IPS-20b (cell line): ENCODE measurements around the gene NUP205.
A peak's percentile ranks its signal among the peaks of the same experiment; 100 is the strongest.
"Not testable (repeated sequence)": the region's sequence is repeated elsewhere in the genome, so short reads cannot be mapped to it uniquely, and the experiment has no call there.

Experiments
- H3K27ac ChIP-seq: one replicate; pipeline ENCODE4 v1.5.1; 2013; ENCODE audit warnings: low read length
- H3K27me3 ChIP-seq: 2 replicates; pipeline ENCODE4 v1.6.1; 2013; ENCODE audit warnings: mild to moderate bottlenecking, low read length, inconsistent platforms; ENCODE audit not compliant: insufficient read depth
- H3K36me3 ChIP-seq: 2 replicates; pipeline ENCODE4 v1.6.1; 2013; ENCODE audit warnings: low read depth, mild to moderate bottlenecking, inconsistent platforms, low read length, moderate library complexity; ENCODE audit not compliant: insufficient read depth
- H3K4me1 ChIP-seq: 2 replicates; pipeline ENCODE4 v1.6.1; 2013; ENCODE audit warnings: mild to moderate bottlenecking, control low read depth, inconsistent platforms, low read length, moderate library complexity; ENCODE audit not compliant: insufficient read depth
- H3K4me3 ChIP-seq: 2 replicates; pipeline ENCODE4 v1.5.1; 2013; ENCODE audit warnings: mild to moderate bottlenecking, low read length, inconsistent platforms
- H3K9ac ChIP-seq: 2 replicates; pipeline ENCODE4 v1.6.1; 2013; ENCODE audit warnings: low read depth, mild to moderate bottlenecking, inconsistent platforms, low read length, moderate library complexity
- H3K9me3 ChIP-seq: 2 replicates; pipeline ENCODE4 v1.6.1; 2013; ENCODE audit warnings: mild to moderate bottlenecking, low read depth, low read length, inconsistent platforms; ENCODE audit not compliant: insufficient read depth

The NUP205 gene

DNA sequence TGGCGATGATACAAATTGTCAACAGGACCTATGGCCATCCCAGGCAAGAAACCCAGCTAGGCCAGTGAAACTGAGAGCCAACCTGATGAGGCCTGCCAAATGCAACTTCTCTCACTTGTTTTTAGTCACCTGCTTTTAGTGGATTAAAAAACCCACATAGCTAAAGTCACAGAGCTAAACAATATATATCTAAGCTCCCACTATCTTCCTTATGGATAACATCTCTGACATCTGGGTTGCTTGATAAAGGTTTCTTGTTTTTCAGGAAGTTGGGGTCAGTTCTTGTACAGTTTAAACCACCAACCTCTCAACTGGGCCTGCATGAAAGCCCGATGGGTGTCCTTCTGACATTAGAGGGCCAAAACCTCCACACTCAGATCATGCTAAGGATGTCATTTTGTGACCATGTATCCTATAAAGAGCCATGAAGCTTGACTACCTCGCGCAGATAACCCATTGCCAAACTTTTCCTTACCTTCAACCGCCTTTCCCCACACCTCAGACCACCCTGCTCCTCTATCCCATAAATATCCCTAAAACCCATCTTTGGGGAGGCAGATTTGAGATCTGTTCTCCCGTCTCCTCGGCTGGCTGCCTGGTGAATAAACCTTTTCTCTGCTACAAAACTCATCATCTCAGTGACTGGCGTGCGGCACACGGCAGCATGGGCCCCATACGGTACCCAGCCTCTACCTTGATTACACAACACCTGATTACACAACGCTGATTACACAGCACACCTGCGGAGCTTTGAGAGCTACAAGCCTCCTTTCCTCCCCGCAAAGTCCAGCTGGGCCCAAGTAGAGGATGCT is 103.8 kb downstream of the NUP205 start:
- H3K9me3 ChIP-seq: no peaks in the 10 kb centered on the region
- H3K9ac ChIP-seq: peak overlapping the region; percentile 76; the same call in 1 of the 2 replicates
- no peak overlapping the region for H3K27ac ChIP-seq

DNA sequence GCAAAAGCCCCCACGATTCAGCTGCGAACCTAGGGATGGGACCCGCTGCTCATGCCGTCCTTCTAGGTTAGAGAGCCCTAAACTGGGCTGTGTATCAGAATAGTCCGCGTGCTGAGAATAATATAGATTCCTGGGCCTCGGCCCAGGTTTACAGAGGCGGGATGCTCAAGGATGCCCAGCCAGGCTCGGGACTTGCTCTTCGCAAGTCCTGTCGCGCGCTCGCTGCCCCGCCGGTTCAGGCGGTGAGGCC is 104.3 kb downstream of the NUP205 start:
- H3K36me3 ChIP-seq: no peaks in the 10 kb centered on the region
- H3K27me3 ChIP-seq: no peaks in the 10 kb centered on the region
- H3K4me3 ChIP-seq: peak overlapping the region; percentile 83
- no peak overlapping the region for H3K27ac ChIP-seq
- peaks cover 3% of the 10 kb centered on the region; the same call in 1 of the 2 replicates for H3K4me1 ChIP-seq
- peak overlapping the region; percentile 76; the same call in 1 of the 2 replicates for H3K9ac ChIP-seq
- no peaks in the 10 kb centered on the region for H3K9me3 ChIP-seq

More for the DNA sequence above, 103.8 kb downstream of the NUP205 start:
- peaks cover 3% of the 10 kb centered on the region; the same call in 1 of the 2 replicates for H3K4me1 ChIP-seq
- H3K4me3 ChIP-seq: peak overlapping the region; percentile 83
- H3K36me3 ChIP-seq: no peaks in the 10 kb centered on the region
- no peaks in the 10 kb centered on the region for H3K27me3 ChIP-seq

DNA sequence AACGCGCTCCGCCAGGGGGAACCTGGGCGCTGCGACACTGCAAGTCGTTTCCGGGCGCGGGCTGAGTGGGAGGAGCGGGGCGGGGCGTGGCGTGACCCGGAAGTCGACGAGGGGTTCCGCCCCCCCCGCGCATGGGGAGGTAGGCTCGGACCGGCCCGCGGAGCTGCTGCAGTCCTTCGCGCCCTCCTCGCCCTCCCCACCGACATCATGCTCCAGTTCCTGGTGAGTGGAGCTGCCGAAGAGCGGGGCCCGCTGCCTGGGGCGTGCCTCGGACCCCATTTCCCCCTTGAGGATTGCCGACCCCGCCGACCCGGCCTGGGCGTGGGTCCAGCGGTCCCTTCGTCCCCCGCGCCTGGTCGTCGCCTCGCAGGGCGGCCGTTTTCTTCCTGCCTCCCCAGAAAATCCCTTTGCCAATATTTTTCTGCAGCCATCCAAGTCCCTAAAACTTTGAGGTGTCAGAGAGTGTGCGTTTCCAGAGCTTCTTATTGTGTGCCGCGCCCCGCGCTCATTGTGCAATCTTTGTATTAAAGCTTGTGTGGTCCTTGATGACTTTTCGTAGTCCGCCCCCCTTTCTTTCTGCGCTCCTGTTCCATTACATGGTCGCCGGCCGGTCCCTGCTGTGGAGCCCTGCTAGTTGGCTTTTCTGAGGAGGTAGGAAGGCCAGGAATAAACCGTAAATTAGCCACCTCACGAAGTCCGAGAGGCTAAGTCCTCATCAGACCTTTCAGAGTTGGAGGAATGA is 104.8 kb downstream of the NUP205 start, which contains the start of gene STMP1:
Gene STMP1 (plus strand): TSS at position 142 of the 742 bp plus-strand sequence.
- H3K27ac ChIP-seq: peak within 1 kb of the TSS; percentile 74
- H3K9ac ChIP-seq: peak within 1 kb of the TSS; percentile 84
- peak within 1 kb of the TSS; percentile 83 for H3K4me3 ChIP-seq
- H3K9me3 ChIP-seq: no peaks in the 10 kb centered on the region
- H3K27me3 ChIP-seq: no peaks in the 10 kb centered on the region
- peaks cover 3% of the 10 kb centered on the region; the same call in 1 of the 2 replicates for H3K4me1 ChIP-seq
- H3K36me3 ChIP-seq: no peaks in the 10 kb centered on the region

DNA sequence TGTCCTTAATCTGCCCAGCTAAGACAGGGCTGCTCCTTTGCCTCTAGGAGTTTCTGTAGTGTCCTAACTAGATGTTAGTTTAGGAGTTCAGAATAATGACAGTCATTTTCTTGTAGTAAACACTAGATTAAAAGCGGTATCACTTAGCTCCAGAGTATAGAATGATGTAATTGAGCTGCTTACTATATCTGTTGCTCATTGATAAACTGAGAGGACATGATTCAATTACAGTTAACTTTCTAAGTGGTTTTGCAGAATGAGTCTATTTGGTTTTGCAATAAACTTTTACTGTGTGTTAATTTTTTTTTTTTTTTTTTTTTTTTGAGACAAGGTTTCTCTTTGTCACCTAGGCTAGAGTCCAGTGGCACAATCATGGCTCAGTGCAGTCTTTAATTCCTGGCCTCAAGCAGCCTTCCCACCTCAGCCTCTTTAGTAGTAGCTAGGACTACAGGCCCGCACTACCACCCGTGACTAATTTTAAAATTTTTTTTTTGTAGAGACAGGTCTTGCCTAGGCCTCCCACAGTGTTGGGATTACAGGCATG is 106.4 kb downstream of the NUP205 start:
- H3K27me3 ChIP-seq: no peaks in the 10 kb centered on the region
- H3K27ac ChIP-seq: no peak overlapping the region
- H3K4me3 ChIP-seq: no peak overlapping the region
- H3K4me1 ChIP-seq: peaks cover 3% of the 10 kb centered on the region; the same call in 1 of the 2 replicates
- no peaks in the 10 kb centered on the region for H3K36me3 ChIP-seq
- H3K9ac ChIP-seq: no peak overlapping the region
- H3K9me3 ChIP-seq: no peaks in the 10 kb centered on the region

DNA sequence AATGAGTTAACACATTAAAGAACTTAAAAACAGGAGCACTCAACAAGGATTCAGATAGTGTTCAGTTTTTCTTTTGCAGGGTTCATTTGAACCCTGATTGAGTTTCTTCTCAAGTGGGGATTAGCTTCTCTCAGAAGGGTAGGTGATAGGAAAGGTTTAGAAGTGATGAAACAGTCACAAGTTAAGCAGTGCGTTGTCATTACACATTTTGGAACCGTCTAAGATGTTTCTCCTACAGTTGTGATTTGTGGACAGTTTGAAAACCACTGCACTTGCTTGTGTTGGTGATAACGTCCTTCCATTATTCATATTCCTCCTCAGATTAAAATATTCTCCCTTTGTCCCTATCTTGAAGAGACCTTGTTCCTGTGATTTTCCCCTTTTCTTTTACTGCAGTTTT is 107.3 kb downstream of the NUP205 start:
- H3K9ac ChIP-seq: no peak overlapping the region
- peaks cover 3% of the 10 kb centered on the region; the same call in 1 of the 2 replicates for H3K4me1 ChIP-seq

DNA sequence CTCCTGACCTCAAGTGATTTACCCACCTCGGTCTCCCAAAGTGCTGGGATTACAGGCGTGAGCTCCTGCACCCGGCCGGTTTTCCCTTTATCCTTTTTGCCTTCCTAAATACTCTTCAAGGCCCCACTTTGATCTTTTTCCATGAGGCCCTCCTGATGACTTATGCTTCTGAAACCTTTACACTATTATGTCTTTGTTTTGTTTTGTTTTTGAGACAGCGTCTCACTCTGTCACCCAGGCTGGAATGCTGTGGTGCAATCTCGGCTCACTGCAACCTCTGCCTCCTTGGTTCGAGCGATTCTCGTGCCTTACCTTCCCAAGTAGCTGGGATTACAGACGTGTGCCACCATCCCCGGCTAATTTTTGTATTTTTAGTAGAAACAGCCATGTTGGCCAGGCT is 108.4 kb downstream of the NUP205 start:
- Histone ChIP-seq H3K27me3 (no peaks in the 10 kb centered on the region), H3K4me1 (peaks cover 3% of the 10 kb centered on the region; the same call in 1 of the 2 replicates), H3K36me3 (no peaks in the 10 kb centered on the region), H3K27ac (no peak overlapping the region), H3K9ac (no peak overlapping the region), H3K9me3 (no peaks in the 10 kb centered on the region), H3K4me3 (no peak overlapping the region)

More for the DNA sequence above, 107.3 kb downstream of the NUP205 start:
- Histone ChIP-seq H3K36me3 (no peaks in the 10 kb centered on the region), H3K4me3 (no peak overlapping the region), H3K27me3 (no peaks in the 10 kb centered on the region), H3K27ac (no peak overlapping the region), H3K9me3 (no peaks in the 10 kb centered on the region)

DNA sequence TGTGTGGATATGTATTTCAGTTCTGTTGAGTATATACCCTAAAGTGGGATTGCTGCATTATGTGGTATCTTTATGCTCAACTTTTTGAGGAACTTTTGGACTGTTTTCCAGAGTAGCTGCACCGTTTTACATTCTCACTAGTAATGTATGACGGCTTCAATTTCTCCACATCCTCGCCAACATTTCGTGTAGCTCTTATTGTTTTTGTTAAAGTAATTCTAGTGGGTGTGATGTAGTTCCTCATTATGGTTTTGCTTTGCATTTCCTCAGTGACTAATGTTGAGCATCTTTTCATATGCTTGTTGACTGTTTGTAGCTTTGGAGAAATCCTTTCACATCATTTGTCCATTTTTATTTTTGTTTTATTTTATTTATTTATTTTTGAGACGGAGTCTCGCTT is 109.1 kb downstream of the NUP205 start:
- Histone ChIP-seq H3K4me1 (peaks cover 1% of the 10 kb centered on the region; the same call in 1 of the 2 replicates), H3K9ac (no peak overlapping the region), H3K9me3 (no peaks in the 10 kb centered on the region), H3K27ac (no peak overlapping the region), H3K27me3 (no peaks in the 10 kb centered on the region), H3K4me3 (no peak overlapping the region), H3K36me3 (no peaks in the 10 kb centered on the region)

DNA sequence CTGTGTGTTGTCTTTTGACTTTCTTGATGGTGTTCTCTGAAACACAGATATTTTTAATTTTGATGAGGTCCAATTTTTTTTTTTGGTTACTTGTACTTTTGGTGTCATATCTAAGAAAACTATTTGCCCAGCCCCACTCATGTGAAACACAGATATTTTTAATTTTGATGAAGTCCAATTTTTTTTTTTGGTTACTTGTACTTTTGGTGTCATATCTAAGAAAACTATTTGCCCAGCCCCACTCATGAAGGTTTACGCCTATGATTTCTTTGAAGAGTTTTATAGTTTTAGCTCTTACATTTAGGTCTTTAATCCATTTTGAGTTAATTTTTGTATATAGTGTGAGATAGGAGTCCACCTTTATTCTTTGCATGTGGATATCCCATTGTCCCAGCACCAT is 109.9 kb downstream of the NUP205 start:
- not testable (repeated sequence) for H3K4me3 ChIP-seq, H3K36me3 ChIP-seq, H3K9me3 ChIP-seq, H3K4me1 ChIP-seq, H3K27me3 ChIP-seq, H3K27ac ChIP-seq, H3K9ac ChIP-seq

DNA sequence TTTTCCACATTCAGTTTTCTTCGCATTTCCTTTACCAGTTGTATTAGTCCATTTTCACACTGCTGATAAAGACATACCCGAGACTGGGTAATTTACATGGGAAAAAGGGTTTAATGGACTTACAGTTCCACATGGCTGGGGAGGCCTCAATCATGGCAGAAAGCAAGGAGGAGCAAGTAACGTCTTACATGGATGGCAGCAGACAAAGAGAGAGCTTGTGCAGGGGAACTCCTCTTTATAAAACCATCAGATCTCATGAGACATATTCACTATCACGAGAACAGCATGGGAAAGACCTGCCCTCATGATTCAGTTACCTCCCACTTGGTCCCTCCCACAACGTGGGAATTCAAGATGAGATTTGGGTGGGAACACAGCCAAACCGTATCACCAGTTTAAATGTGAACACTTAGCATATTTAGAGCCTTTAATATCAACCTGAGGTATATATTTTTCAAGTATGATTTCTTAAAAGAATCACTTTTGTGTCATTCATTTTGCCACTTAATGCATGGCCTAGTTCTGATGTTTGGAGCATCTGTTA is 111.2 kb downstream of the NUP205 start:
- H3K27me3 ChIP-seq, H3K9me3 ChIP-seq, H3K4me1 ChIP-seq, H3K9ac ChIP-seq, H3K4me3 ChIP-seq, H3K27ac ChIP-seq, H3K36me3 ChIP-seq: not testable (repeated sequence)

DNA sequence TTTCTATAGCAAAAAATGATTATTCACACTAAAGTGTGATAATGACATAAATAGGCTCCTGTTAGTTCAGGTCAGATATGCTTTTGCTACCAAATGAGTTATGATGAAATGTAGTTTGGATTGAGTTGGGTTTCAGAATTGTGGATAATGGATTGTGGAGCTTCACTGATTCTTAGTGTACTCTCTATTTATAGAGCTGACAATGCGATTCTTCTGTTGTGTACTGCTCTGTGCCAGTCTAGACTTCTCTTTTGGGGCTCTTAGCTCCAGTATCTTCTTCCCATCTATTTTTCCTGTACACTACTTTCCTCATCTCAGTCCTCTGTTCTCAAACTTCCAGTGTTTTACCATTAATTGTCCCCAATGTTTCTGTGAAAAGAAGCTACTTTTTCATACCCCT is 112.1 kb downstream of the NUP205 start:
- no peaks in the 10 kb centered on the region for H3K9me3 ChIP-seq
- H3K36me3 ChIP-seq: peaks cover 17% of the 10 kb centered on the region
- H3K4me1 ChIP-seq: no peaks in the 10 kb centered on the region
- H3K27ac ChIP-seq: no peak overlapping the region
- H3K9ac ChIP-seq: no peak overlapping the region; the same call in 1 of the 2 replicates
- H3K4me3 ChIP-seq: no peak overlapping the region
- H3K27me3 ChIP-seq: no peaks in the 10 kb centered on the region

DNA sequence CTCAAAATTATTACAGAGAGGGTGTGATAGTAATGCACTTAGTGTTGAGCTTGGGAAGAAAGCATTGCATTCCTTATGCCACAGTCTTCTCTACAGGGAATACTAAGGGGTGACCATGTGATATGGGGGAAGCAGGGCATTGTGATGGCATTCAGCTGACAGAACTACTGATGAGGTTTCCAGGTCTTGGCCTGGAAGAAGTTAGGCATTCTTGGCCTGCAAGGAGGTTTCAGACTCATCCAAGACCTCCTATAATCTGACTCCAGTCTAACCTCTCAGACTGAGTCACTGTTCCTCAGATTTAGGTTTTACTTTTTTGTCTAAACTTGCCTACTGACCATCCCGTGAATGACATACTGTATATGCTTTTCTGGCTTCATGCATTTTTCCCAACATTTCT is 112.5 kb downstream of the NUP205 start:
- Histone ChIP-seq H3K4me3 (no peak overlapping the region), H3K9me3 (no peaks in the 10 kb centered on the region), H3K27me3 (no peaks in the 10 kb centered on the region), H3K27ac (no peak overlapping the region), H3K9ac (no peak overlapping the region; the same call in 1 of the 2 replicates), H3K36me3 (peaks cover 20% of the 10 kb centered on the region), H3K4me1 (no peaks in the 10 kb centered on the region)
